C4-2B (cell line): Measurements from ENCODE around the gene DUSP12.

ENCODE experiments used
- CTCF ChIP-seq: fragments of 450-650 bp; conservative IDR thresholded peaks from 2 replicates; pipeline ENCODE4 v1.5.1; 2017; ENCODE audit warnings: mild to moderate bottlenecking
- ZFX ChIP-seq: fragments of 450-650 bp; IDR thresholded peaks from 2 replicates; pipeline ENCODE4 v1.6.1; 2017

GRCh38 chr1:161720422-161720821 lies 29.2 kb upstream of the DUSP12 start:
- TF ChIP-seq CTCF (no peak), ZFX (no peak)
